Naive thymus-derived CD4-positive, alpha-beta T cell (primary cell): ENCODE data around the gene ISG20L2. TPM values are rescaled to one million over a fixed set of nuclear protein-coding genes. Genes with fewer than 3 reads are reported as not detected.

Experiments used
- ATAC-seq: fragments of 150-1000 bp; cut with Tn5 transposase; 2 replicates; pipeline ENCODE4 v1.10.0; 2021; ENCODE audit warnings: mild to moderate bottlenecking, moderate library complexity
- CTCF ChIA-PET: fragments of 350-600 bp; sonication (Branson Sonifier 250); formaldehyde crosslinking; loops from one replicate; lab custom pipeline; 2021; ENCODE audit warnings: antibody characterized with exemption; lab: Charles Lee
- POLR2A ChIA-PET: fragments of 350-600 bp; sonication (Branson Sonifier 250); formaldehyde crosslinking; loops from one replicate; lab custom pipeline; 2021; ENCODE audit warnings: antibody characterized with exemption, inconsistent platforms; lab: Charles Lee
- DNase-seq, 9 donors: peaks; one replicate each; pipeline versions ENCODE4 v3.0.0 to v3.0.0-alpha.2; 2020 to 2022; ENCODE audit warnings: mixed read lengths in 1 of 9
- H3K27ac ChIP-seq: one replicate; pipeline ENCODE4 v1.7.0; 2013; ENCODE audit warnings: mild to moderate bottlenecking, low read depth, low read length, moderate library complexity
- H3K27me3 ChIP-seq, 2 donors: one replicate each; pipeline ENCODE4 v1.7.0; 2013; ENCODE audit warnings: low read length in 2 of 2, mild to moderate bottlenecking in 2 of 2, moderate library complexity in 2 of 2; ENCODE audit not compliant: control insufficient read depth in 2 of 2, insufficient read depth in 2 of 2
- H3K36me3 ChIP-seq, 3 experiments: 1 replicate in 2 of 3; 2 replicates in 1 of 3; pipeline ENCODE4 v1.7.0; 2013; ENCODE audit warnings: low read length in 3 of 3, mild to moderate bottlenecking in 3 of 3, moderate library complexity in 1 of 3; ENCODE audit not compliant: insufficient read depth in 3 of 3, control insufficient read depth in 2 of 3
- H3K4me1 ChIP-seq, 2 donors: one replicate each; pipeline ENCODE4 v1.7.0; 2013; ENCODE audit warnings: low read length in 2 of 2, mild to moderate bottlenecking in 2 of 2, moderate library complexity in 1 of 2; ENCODE audit not compliant: control insufficient read depth in 2 of 2, insufficient read depth in 2 of 2
- H3K4me3 ChIP-seq: 2 replicates; pipeline ENCODE4 v1.7.0; 2013; ENCODE audit warnings: mild to moderate bottlenecking, low read length
- H3K9me3 ChIP-seq, 3 experiments: 1 replicate in 2 of 3; 2 replicates in 1 of 3; pipeline ENCODE4 v1.7.0; 2013; ENCODE audit warnings: low read length in 3 of 3; ENCODE audit not compliant: control insufficient read depth in 2 of 3
- H3K27ac Mint-ChIP-seq, 9 donors: one replicate each; pipeline ENCODE4 v1.8.0; 2020 to 2022; ENCODE audit warnings: mixed read lengths in 9 of 9, mild to moderate bottlenecking in 8 of 9, moderate library complexity in 5 of 9, inconsistent platforms in 2 of 9
- H3K27me3 Mint-ChIP-seq, 5 donors: one replicate each; pipeline ENCODE4 v1.8.0; 2021 to 2022; ENCODE audit warnings: mixed read lengths in 5 of 5, mild to moderate bottlenecking in 1 of 5
- H3K36me3 Mint-ChIP-seq, 5 donors: one replicate each; pipeline ENCODE4 v1.8.0; 2020 to 2022; ENCODE audit warnings: mixed read lengths in 5 of 5, mild to moderate bottlenecking in 3 of 5, inconsistent platforms in 1 of 5
- H3K4me1 Mint-ChIP-seq, 7 donors: one replicate each; pipeline ENCODE4 v1.8.0; 2020 to 2022; ENCODE audit warnings: mixed read lengths in 7 of 7, mild to moderate bottlenecking in 3 of 7, inconsistent platforms in 1 of 7
- H3K4me3 Mint-ChIP-seq, 10 donors: one replicate each; pipeline ENCODE4 v1.8.0; 2020 to 2022; ENCODE audit warnings: mild to moderate bottlenecking in 10 of 10, mixed read lengths in 10 of 10, moderate library complexity in 6 of 10, inconsistent platforms in 2 of 10
- H3K9me3 Mint-ChIP-seq, 11 donors: one replicate each; pipeline ENCODE4 v1.8.0; 2020 to 2022; ENCODE audit warnings: mixed read lengths in 11 of 11, mild to moderate bottlenecking in 4 of 11, inconsistent platforms in 1 of 11, moderate library complexity in 1 of 11
- intact Hi-C, 2 donors: fragments of 100-400 bp; cut with micrococcal nuclease; formaldehyde crosslinking; loops; one replicate each; pipeline ENCODE4 v1.15.1; 2023
- polyA plus RNA-seq, 2 donors: library from polyadenylated mRNA; unstranded; fragments of 300-500 nt; fragmentation: Illumina TruSeq; gene quantifications; one replicate each; pipeline ENCODE4 v1.2.3, GENCODE V29; 2021
- total RNA-seq, 6 experiments: library from RNA in 5 of 6; stranded (reverse) in 5 of 6; gene quantifications; 1 replicate in 5 of 6; 2 replicates in 1 of 6; pipeline ENCODE4 v1.2.3 and lab custom pipeline; 2021 to 2026

ISG20L2 gene
- total and polyA plus RNA-seq, 7 experiments from 2014 or later: 15.3 to 59.9 (median 45.0) TPM

- Histone ChIP-seq H3K36me3 (peaks cover 9 to 28% (median 12%) of the 10 kb centered on the region in 3 experiments), H3K27me3 (no peaks in the 10 kb centered on the region), H3K27ac (peak within 1 kb of the TSS; percentile 95), H3K4me1 (peaks cover 38 to 40% of the 10 kb centered on the region in 2 donors), H3K9me3 (no peaks in the 10 kb centered on the region), H3K4me3 (peak within 1 kb of the TSS; percentile 97)
- DNase-seq: peak in 3 of 9 donors; percentile 71 to 83 (median 76)
- Mint-ChIP-seq H3K36me3 (peaks cover 13 to 22% (median 19%) of the 10 kb centered on the region in 5 donors), H3K4me3 (no peak within 1 kb of the TSS), H3K27me3 (no peaks in the 10 kb centered on the region), H3K4me1 (peaks cover 20 to 42% (median 27%) of the 10 kb centered on the region in 7 donors), H3K9me3 (no peaks in the 10 kb centered on the region), H3K27ac (peak within 1 kb of the TSS in 4 of 9 donors; percentile 94 to 99 (median 98))
- POLR2A ChIA-PET: interaction anchor here (1.1 to 6.0 kb wide), 12 partner anchors 12 to 227 kb away, joined by 3 to 77 read pairs (median 13); partner anchors contain the start of genes HDGF, MEF2D, MRPL24 and PRCC
- intact Hi-C loops: loop anchor here (1.0 to 10.0 kb wide), 12 partner anchors 13 to 393 kb away; partner anchors contain the start of genes CCT3 (in 2 of the 2), HDGF (in 2 of the 2), MRPL24 (in 2 of the 2) and PRCC (in 2 of the 2)
- CTCF ChIA-PET: interaction anchor here (0.6 to 6.9 kb wide), 14 partner anchors 9 to 237 kb away, joined by 3 to 234 read pairs (median 4); partner anchors contain the start of genes CRABP2, HDGF, INSRR and MRPL24
- peak; percentile 70 for ATAC-seq
Observed at GRCh38 chr1:156727926-156728598, 504 bp downstream of the ISG20L2 start, which contains the start of gene METTL25B. TSS of gene METTL25B (plus strand) at chr1:156728469. CDS start at chr1:156729105, 636 bp downstream.

DNA sequence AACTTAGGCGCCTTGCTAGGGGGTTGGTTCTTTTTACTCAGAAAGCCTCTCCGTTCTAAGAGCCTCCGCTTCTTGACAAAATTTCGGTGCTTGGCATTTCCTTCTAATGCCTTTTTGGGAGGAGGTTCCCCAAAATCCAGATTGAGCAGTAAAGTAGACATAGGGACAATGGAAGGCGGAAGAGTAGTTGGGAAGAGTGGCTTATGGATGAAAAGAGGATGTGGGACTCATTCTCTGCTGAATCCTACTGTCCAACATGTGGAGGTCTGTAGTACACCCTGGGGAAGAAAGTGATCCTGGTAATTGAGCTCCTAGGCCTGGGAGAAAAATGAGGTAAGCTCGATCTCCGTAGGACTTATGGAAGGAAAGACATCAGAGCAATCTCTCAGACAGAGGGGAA lies 1.1 kb downstream of the ISG20L2 start:
- H3K4me1 ChIP-seq: peaks cover 38 to 40% of the 10 kb centered on the region in 2 donors
- H3K4me1 Mint-ChIP-seq: peaks cover 20 to 42% (median 27%) of the 10 kb centered on the region in 7 donors
- H3K27me3 Mint-ChIP-seq: no peaks in the 10 kb centered on the region
- H3K27ac ChIP-seq: peak overlapping the region; percentile 95
- peak overlapping the region in 4 of 9 donors; percentile 94 to 99 (median 98) for H3K27ac Mint-ChIP-seq
- DNase-seq (no peak), ATAC-seq (no peak)
- intact Hi-C loops: loop anchor here in 1 of 2 donors (2.0 to 10.0 kb wide), 5 partner anchors 21 to 393 kb away; partner anchors contain the start of genes CCT3, MEF2D and TSACC
- peaks cover 10 to 20% (median 15%) of the 10 kb centered on the region in 5 donors for H3K36me3 Mint-ChIP-seq
- H3K9me3 Mint-ChIP-seq: no peaks in the 10 kb centered on the region
- CTCF ChIA-PET: interaction anchor here (0.6 to 6.9 kb wide), 16 partner anchors 8 to 237 kb away, joined by 3 to 234 read pairs (median 8); partner anchors contain the start of genes CRABP2, HDGF, INSRR and MRPL24
- POLR2A ChIA-PET: interaction anchor here (0.8 to 6.0 kb wide), 12 partner anchors 13 to 131 kb away, joined by 3 to 77 read pairs (median 13); partner anchors contain the start of genes HDGF, MRPL24 and PRCC
- H3K4me3 Mint-ChIP-seq: no peak overlapping the region
- peak overlapping the region; percentile 97 for H3K4me3 ChIP-seq
- H3K27me3 ChIP-seq: no peaks in the 10 kb centered on the region
- H3K9me3 ChIP-seq: no peaks in the 10 kb centered on the region
- H3K36me3 ChIP-seq: peaks cover 12 to 34% (median 16%) of the 10 kb centered on the region in 3 experiments

- no peaks in the 10 kb centered on the region for H3K9me3 ChIP-seq
- H3K27ac ChIP-seq: peak overlapping the region; percentile 95
- peaks cover 10 to 22% (median 15%) of the 10 kb centered on the region in 5 donors for H3K36me3 Mint-ChIP-seq
- H3K4me3 ChIP-seq: peak overlapping the region; percentile 97
- no peak overlapping the region for H3K4me3 Mint-ChIP-seq
- peaks cover 38 to 40% of the 10 kb centered on the region in 2 donors for H3K4me1 ChIP-seq
- H3K36me3 ChIP-seq: peaks cover 13 to 36% (median 16%) of the 10 kb centered on the region in 3 experiments
- ATAC-seq: no peak
- peak in 6 of 9 donors; percentile 34 to 55 (median 46) for DNase-seq
- H3K4me1 Mint-ChIP-seq: peaks cover 20 to 44% (median 27%) of the 10 kb centered on the region in 7 donors
- POLR2A ChIA-PET: interaction anchor here (0.8 to 6.0 kb wide), 13 partner anchors 14 to 131 kb away, joined by 3 to 77 read pairs (median 8); partner anchors contain the start of genes HDGF, MRPL24 and PRCC
- H3K9me3 Mint-ChIP-seq: no peaks in the 10 kb centered on the region
- peak overlapping the region in 1 of 9 donors; percentile 98 for H3K27ac Mint-ChIP-seq
- intact Hi-C loops: loop anchor here (1.0 to 10.0 kb wide), 10 partner anchors 20 to 392 kb away; partner anchors contain the start of genes NTRK1 (in 2 of the 2), CCT3 (in 1 of the 2), MEF2D (in 1 of the 2) and TSACC (in 1 of the 2)
- H3K27me3 Mint-ChIP-seq: no peaks in the 10 kb centered on the region
- CTCF ChIA-PET: interaction anchor here (0.7 to 6.9 kb wide), 37 partner anchors 10 to 243 kb away, joined by 3 to 234 read pairs (median 4); partner anchors contain the start of genes CRABP2, HDGF, INSRR and MRPL24
- no peaks in the 10 kb centered on the region for H3K27me3 ChIP-seq
Observed at GRCh38 chr1:156726549-156727226, 1.9 kb downstream of the ISG20L2 start.

DNA sequence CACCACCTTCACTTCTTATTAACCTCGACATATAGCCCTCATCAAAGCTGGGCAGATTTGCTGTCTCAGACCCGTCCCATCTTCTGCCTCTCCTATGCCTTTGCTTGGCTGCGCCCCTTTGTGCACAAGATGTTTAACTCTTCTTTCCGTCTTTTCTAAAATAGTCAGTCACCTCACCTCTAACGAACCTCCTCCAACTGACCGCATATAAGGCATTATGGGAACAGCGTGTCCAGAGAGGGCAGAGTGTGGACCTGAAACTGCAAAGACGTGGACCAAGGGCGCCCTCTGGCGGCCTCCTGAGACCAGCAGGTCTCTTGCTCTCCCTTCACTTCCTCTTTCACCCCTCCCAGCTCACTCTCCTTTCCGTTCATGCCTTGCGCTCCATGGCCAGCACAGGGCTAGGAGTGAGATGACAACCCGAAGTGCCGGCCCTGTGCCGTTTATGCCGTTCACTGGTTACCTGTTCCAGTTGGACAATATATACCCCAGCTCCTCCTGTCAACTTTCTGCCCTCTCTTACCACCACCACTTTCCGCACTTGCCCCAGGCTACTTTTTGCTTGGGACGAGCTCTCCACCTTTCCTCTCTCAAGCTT lies 2.8 kb downstream of the ISG20L2 start:
- Mint-ChIP-seq H3K9me3 (no peaks in the 10 kb centered on the region), H3K27me3 (no peaks in the 10 kb centered on the region), H3K4me1 (peaks cover 18 to 43% (median 24%) of the 10 kb centered on the region in 7 donors), H3K4me3 (no peak overlapping the region), H3K36me3 (peaks cover 10 to 26% (median 15%) of the 10 kb centered on the region in 5 donors), H3K27ac (no peak overlapping the region)
- ChIA-PET POLR2A (interaction anchor here (0.8 to 6.0 kb wide), 9 partner anchors 15 to 43 kb away, joined by 3 to 77 read pairs (median 21); partner anchors contain the start of genes HDGF, MRPL24 and PRCC), CTCF (interaction anchor here (0.8 to 6.9 kb wide), 38 partner anchors 10 to 244 kb away, joined by 3 to 234 read pairs (median 4); partner anchors contain the start of genes CRABP2, HDGF, INSRR and MRPL24)
- ATAC-seq: peak; percentile 47
- H3K36me3 ChIP-seq: peaks cover 16 to 45% (median 18%) of the 10 kb centered on the region in 3 experiments
- no peaks in the 10 kb centered on the region for H3K27me3 ChIP-seq
- no peaks in the 10 kb centered on the region for H3K9me3 ChIP-seq
- peaks cover 38 to 40% of the 10 kb centered on the region in 2 donors for H3K4me1 ChIP-seq
- DNase-seq: peak; percentile 65 to 84 (median 74)
- H3K27ac ChIP-seq: peak overlapping the region; percentile 95
- peak overlapping the region; percentile 97 for H3K4me3 ChIP-seq
- intact Hi-C loops: loop anchor here (1.0 to 10.0 kb wide), 12 partner anchors 19 to 391 kb away; partner anchors contain the start of genes NTRK1 (in 2 of the 2), CCT3 (in 1 of the 2), MEF2D (in 1 of the 2) and TSACC (in 1 of the 2)

- peak overlapping the region in 1 of 10 donors; percentile 9 for H3K4me3 Mint-ChIP-seq
- no peaks in the 10 kb centered on the region for H3K9me3 ChIP-seq
- no peaks in the 10 kb centered on the region for H3K27me3 Mint-ChIP-seq
- H3K36me3 Mint-ChIP-seq: peaks cover 10 to 32% (median 15%) of the 10 kb centered on the region in 5 donors
- ATAC-seq (no peak), DNase-seq (no peak)
- no peaks in the 10 kb centered on the region for H3K9me3 Mint-ChIP-seq
- ChIA-PET CTCF (interaction anchor here (1.0 to 3.4 kb wide), 2 partner anchors 32 to 63 kb away, joined by 3 to 29 read pairs; no protein-coding TSS in a partner anchor), POLR2A (no interaction called here)
- H3K4me3 ChIP-seq: no peak overlapping the region
- H3K4me1 ChIP-seq: peaks cover 21 to 23% of the 10 kb centered on the region in 2 donors
- H3K4me1 Mint-ChIP-seq: peaks cover 9 to 26% (median 14%) of the 10 kb centered on the region in 7 donors
- H3K27me3 ChIP-seq: no peaks in the 10 kb centered on the region
- peak overlapping the region in 1 of 9 donors; percentile 46 for H3K27ac Mint-ChIP-seq
- H3K27ac ChIP-seq: no peak overlapping the region
- intact Hi-C loops: loop anchor here in 1 of 2 donors (10.0 kb wide), 2 partner anchors 217 to 387 kb away; partner anchors contain the start of genes CCT3, MEF2D and TSACC
- peaks cover 16 to 50% (median 18%) of the 10 kb centered on the region in 3 experiments for H3K36me3 ChIP-seq
Observed at GRCh38 chr1:156721535-156721934, 7.0 kb downstream of the ISG20L2 start.
